Duodenal mucosa (tissue), 2 donors: ENCODE measurements around the gene TOPBP1.
A peak's percentile ranks its signal among the peaks of the same experiment; 100 is the strongest.

Source experiments
- H3K27ac ChIP-seq: one replicate; pipeline ENCODE4 v1.7.0; 2013; ENCODE audit warnings: low read depth, low read length
- H3K27me3 ChIP-seq, 2 donors: one replicate each; pipeline ENCODE4 v1.7.0; 2013; ENCODE audit warnings: low read length in 2 of 2, control low read depth in 1 of 2; ENCODE audit not compliant: insufficient read depth in 2 of 2, control insufficient read depth in 1 of 2
- H3K36me3 ChIP-seq, 2 donors: one replicate each; pipeline ENCODE4 v1.7.0; 2013; ENCODE audit warnings: low read length in 2 of 2, control low read depth in 1 of 2; ENCODE audit not compliant: insufficient read depth in 2 of 2, control insufficient read depth in 1 of 2
- H3K4me1 ChIP-seq, 2 donors: one replicate each; pipeline ENCODE4 v1.7.0; 2013; ENCODE audit warnings: low read length in 2 of 2, control low read depth in 1 of 2; ENCODE audit not compliant: insufficient read depth in 2 of 2, control insufficient read depth in 1 of 2
- H3K4me3 ChIP-seq, 2 donors: one replicate each; pipeline ENCODE4 v1.7.0; 2013; ENCODE audit warnings: low read length in 2 of 2, low read depth in 1 of 2
- H3K9ac ChIP-seq, 2 donors: one replicate each; pipeline ENCODE4 v1.7.0; 2013; ENCODE audit warnings: low read length in 2 of 2, low read depth in 1 of 2
- H3K9me3 ChIP-seq, 2 donors: one replicate each; pipeline ENCODE4 v1.7.0; 2013; ENCODE audit warnings: low read length in 2 of 2, control low read depth in 1 of 2; ENCODE audit not compliant: control insufficient read depth in 1 of 2

Gene TOPBP1

DNA sequence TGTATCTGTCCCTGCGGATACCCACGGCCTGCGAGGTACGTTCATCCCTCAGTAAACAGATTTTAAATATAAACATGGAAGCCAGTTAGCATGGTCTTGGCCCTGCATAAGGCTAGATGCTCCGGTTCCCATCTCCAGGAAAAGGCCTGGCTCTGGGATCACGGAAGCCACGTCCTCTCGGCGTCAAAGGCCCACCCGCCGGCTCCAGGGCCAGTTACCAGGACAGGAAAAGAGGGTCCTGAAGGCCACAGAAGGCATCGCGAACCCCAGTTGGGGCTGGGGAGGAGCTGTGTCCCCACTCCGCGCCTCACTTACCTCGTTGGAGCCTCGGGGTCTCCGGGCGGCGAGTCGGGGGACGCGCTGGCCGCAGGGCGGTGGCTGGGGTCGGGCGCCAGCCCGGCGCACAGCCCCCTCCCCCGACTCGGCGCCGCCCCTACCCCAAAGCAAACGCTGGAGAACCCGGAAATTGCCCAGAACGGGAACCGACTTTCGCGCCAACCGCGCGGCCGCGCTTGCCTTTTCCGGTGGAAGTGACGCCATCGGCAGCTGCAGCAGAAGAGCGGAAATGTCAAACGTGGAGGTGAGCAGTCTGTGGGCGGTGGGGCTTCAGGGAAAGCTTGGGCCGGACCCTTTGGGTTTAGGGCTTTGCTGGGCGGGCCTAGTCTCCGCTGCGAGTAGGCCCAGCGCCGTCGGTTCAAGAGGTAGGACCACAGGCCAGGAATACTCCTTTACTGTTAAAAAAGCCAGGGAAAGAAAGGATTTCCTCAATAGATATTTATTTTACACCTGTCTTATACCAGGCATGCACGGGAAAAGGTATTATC lies at the start of gene TOPBP1:
Gene TOPBP1, minus strand, starts transcription at position 488 of the 824 bp plus-strand sequence. CDS start 814 bp downstream, outside the sequence.
- Histone ChIP-seq H3K27me3 (no peaks in the 10 kb centered on the region), H3K36me3 (peaks cover 3 to 5% of the 10 kb centered on the region in 2 donors), H3K9me3 (no peaks in the 10 kb centered on the region), H3K9ac (peak within 1 kb of the TSS; percentile 84 to 93), H3K27ac (peak within 1 kb of the TSS; percentile 48), H3K4me1 (peaks cover 20 to 23% of the 10 kb centered on the region in 2 donors), H3K4me3 (peak within 1 kb of the TSS; percentile 93 to 94)

DNA sequence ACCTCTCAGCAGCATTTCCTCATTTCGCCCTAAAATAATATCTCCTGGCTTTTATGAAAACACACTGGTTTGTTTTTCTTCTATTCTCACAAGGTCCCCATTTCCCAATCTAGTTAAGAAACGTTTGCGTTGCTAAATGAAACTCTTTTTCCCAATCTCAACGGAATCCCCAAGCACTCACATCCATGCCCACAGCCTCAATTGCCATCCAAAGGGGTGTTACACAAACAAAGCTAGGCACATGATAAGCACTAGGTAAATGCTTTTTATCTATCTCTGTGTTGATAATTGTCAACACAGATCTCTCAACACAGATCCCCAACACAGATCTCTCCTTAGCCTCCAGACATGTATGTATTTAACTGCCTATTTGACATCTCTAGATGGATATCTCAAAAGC lies 49.3 kb upstream of the TOPBP1 start:
- H3K27ac ChIP-seq = no peak overlapping the region
- H3K27me3 ChIP-seq = no peaks in the 10 kb centered on the region
- no peaks in the 10 kb centered on the region for H3K9me3 ChIP-seq
- no peaks in the 10 kb centered on the region for H3K36me3 ChIP-seq
- no peaks in the 10 kb centered on the region for H3K4me1 ChIP-seq
- H3K4me3 ChIP-seq = no peak overlapping the region
- no peak overlapping the region for H3K9ac ChIP-seq

DNA sequence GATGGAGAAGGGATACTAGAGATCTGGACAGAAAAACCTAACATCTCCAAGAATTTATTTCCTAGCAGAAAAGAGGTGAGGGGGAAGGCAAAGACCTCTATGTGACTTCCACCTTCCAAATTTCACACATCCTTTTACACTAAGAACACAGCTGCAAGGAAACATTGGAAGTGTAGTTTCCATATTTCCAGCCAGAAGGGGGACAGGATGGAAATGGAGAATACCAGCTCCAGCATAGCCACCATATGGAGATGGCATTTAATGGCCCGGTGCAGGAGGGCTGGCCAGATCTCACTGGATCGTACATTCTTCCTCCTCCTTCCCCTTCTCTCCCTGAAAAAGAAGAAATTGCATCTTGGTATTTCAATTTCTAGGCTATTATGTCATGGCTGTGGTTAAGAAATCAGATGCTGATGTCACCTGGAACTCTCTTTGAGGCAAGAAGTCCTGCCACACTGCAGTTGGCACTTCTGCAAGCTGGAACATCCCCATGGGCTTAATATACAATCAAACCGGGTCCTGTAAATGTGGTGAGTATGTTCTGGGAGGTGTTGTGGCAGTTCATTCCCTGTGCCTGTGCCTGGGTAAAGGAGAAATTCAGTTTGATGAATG lies 47.5 kb upstream of the TOPBP1 start:
- Histone ChIP-seq H3K36me3 (no peaks in the 10 kb centered on the region), H3K27ac (no peak overlapping the region), H3K9ac (no peak overlapping the region), H3K27me3 (no peaks in the 10 kb centered on the region), H3K4me1 (no peaks in the 10 kb centered on the region), H3K4me3 (no peak overlapping the region), H3K9me3 (no peaks in the 10 kb centered on the region)

DNA sequence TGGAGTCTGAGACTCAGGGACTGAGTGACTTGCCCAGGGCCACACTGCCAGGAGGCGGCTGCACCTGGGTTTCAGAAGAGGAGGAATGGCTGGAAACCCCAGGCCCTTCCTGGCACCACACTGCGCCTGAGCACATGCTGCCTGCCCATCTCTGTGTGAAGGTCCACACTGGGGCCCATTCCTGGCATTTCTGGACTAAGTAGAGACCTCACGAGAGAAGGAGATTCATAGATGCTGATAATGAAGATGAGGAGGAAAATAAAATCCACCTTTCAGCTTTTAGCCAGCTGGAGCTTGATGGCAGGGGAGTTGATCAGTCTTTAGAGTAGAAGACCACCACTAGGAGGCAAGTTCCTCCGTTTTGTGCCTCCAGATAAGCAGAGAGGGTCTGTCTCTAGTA lies 44.3 kb upstream of the TOPBP1 start:
- H3K9me3 ChIP-seq = no peaks in the 10 kb centered on the region
- no peaks in the 10 kb centered on the region for H3K4me1 ChIP-seq
- H3K27me3 ChIP-seq = no peaks in the 10 kb centered on the region
- no peak overlapping the region for H3K9ac ChIP-seq
- no peaks in the 10 kb centered on the region for H3K36me3 ChIP-seq
- H3K4me3 ChIP-seq = no peak overlapping the region
- no peak overlapping the region for H3K27ac ChIP-seq

DNA sequence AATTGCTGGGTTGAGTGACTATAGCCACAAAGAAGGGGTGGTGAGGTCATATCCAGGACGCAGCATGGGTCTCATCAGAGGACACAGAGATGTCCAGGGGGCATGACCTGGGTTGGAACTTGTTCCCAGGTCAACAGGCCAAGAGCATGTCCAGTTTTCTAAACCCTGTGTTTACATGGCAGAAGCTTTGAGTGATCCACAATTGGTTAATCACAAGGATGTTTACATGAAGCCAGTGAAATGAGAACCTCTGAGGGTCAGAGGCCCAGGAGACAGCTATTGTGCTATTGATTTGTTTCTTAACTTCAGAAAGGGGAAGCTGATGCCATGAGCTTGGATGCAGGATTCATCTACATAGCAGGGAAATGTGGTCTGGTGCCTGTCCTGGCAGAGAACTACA lies 42.2 kb upstream of the TOPBP1 start:
- Histone ChIP-seq H3K9me3 (no peaks in the 10 kb centered on the region), H3K27me3 (no peaks in the 10 kb centered on the region), H3K4me1 (no peaks in the 10 kb centered on the region), H3K36me3 (no peaks in the 10 kb centered on the region), H3K27ac (no peak overlapping the region), H3K9ac (no peak overlapping the region), H3K4me3 (no peak overlapping the region)

DNA sequence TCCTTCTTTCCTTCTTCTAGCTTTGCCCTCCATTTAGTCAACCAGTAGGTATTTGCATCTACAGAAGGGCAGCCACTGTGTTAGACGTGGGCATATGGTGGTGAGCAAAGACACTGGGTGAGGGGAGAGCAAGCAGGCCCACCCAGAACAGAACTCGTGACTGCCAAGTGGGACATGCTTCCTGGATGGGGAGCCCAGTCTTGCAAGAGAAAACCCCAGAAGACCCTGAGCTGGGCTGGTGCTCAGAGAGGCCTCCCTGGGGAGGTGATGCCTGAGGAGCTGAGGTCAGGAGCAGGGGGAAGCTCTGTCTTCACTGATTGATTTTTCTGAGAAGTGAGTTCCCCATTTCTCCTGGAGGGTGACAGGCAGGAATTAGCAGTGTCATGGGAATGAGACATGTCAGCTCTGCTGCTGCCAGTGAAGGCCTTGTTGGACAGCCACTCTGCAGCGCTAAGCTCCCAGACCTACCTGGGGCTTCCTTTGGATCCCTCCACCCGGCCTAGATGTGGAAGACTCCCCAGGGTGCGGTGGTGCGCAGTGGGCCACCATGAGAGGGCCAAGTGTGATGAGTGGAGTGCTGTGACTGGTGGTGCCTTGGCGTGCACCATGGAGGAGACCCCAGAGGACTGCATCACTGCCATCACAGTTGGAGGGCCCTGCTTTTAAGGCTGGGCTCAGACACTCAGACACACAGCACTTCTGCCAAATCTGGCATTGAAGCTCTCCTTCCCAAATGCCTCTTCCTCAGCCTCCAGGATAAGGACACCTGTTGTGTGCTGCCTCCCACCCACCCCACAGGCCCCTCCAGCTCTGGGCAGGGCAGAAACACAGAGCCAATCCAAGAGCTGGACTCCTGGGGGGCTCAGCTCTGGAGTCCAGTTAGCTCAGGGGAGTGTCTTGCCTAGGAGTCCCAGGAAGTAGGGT lies 40.0 kb upstream of the TOPBP1 start:
- H3K9ac ChIP-seq = no peak overlapping the region
- H3K27me3 ChIP-seq = no peaks in the 10 kb centered on the region
- H3K9me3 ChIP-seq = no peaks in the 10 kb centered on the region
- no peak overlapping the region for H3K4me3 ChIP-seq
- no peak overlapping the region for H3K27ac ChIP-seq
- no peaks in the 10 kb centered on the region for H3K36me3 ChIP-seq
- no peaks in the 10 kb centered on the region for H3K4me1 ChIP-seq

DNA sequence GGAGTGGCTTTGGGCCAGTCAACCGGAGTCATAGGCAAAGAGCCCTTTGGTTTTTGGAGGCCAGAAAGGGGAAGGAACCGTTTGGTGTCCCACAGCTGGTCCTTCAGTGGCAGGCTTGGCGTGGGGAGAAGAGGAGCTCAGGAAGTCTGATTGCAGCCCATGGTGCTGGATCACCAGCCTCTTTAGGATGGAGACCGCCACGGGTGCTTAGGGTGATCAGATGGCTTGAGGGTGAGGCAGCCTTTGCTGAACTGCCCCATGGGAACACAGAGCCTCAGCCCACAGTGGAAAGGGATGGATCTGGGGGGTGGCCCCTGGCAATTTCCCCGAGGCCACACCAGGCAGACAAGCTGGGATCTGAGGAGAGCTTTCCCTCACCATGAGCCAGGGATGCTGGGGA lies 38.6 kb upstream of the TOPBP1 start:
- Histone ChIP-seq H3K4me3 (no peak overlapping the region), H3K36me3 (no peaks in the 10 kb centered on the region), H3K27ac (no peak overlapping the region), H3K4me1 (no peaks in the 10 kb centered on the region), H3K9me3 (no peaks in the 10 kb centered on the region), H3K27me3 (no peaks in the 10 kb centered on the region), H3K9ac (no peak overlapping the region)

DNA sequence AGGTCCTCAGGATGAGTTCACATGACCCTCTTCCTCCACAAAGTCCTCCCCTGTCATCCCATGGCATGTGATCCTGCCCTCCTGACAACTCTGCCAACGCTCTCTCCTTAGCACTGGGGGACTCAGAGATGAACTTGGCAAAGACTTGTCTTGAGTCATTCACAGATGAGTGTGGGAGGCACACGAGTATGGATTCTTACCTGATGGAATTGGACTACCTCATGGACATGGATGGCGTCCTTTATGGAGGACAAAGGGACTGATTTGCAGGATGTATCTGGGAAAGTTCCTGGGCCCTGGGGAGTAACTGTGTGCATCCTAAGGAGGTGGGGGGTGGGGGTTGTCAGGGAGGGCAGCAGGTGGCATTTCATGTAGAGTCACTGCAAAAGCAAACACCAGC lies 38.2 kb upstream of the TOPBP1 start:
- no peaks in the 10 kb centered on the region for H3K9me3 ChIP-seq
- no peak overlapping the region for H3K27ac ChIP-seq
- H3K27me3 ChIP-seq = no peaks in the 10 kb centered on the region
- H3K36me3 ChIP-seq = no peaks in the 10 kb centered on the region
- no peaks in the 10 kb centered on the region for H3K4me1 ChIP-seq
- no peak overlapping the region for H3K9ac ChIP-seq
- H3K4me3 ChIP-seq = no peak overlapping the region

DNA sequence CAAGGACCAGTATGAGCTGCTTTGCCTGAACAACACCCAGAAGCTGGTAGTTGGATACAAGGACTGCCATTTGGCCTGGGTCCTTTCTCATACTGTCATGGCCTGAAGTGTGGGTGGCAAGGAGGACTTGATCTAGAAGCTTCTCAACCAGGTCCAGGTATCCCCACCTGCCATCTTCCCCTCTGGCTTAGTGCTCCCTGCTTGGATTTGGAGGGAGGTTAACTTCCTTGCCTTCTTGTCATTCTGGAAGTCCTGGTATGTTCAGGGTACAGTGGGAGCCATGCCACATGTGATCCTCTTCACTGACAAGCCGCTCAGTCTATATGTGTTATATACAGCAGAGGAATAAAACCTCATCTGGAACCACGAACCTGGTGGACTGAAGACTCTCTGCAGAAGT lies 37.7 kb upstream of the TOPBP1 start:
- Histone ChIP-seq H3K4me3 (no peak overlapping the region), H3K27ac (no peak overlapping the region), H3K27me3 (no peaks in the 10 kb centered on the region), H3K36me3 (no peaks in the 10 kb centered on the region), H3K9me3 (no peaks in the 10 kb centered on the region), H3K9ac (no peak overlapping the region), H3K4me1 (no peaks in the 10 kb centered on the region)

DNA sequence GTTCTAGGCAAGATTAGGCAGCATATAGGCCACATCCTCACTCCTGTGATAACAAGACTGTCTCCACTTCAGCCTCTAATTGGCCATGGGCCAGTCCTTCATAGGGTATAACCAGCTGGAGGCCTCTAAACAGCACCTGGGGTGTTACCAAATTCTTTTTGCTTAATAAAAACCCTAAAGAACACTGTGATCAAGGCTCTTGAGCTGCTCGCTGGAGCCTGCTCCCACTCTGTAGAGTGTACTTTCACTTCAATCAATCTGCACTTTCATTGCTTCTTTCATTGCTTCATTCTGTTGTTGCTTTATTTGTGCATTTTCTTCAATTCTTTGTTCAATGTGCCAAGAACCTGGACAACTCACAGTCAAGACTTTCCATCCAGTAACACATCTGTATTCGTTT lies 36.2 kb upstream of the TOPBP1 start:
- no peaks in the 10 kb centered on the region for H3K9me3 ChIP-seq

More for the DNA sequence above, 36.2 kb upstream of the TOPBP1 start:
- Histone ChIP-seq H3K4me1 (no peaks in the 10 kb centered on the region), H3K4me3 (no peak overlapping the region), H3K27me3 (no peaks in the 10 kb centered on the region), H3K27ac (no peak overlapping the region), H3K9ac (no peak overlapping the region), H3K36me3 (no peaks in the 10 kb centered on the region)
